ENCODE data around the gene FGF8.

FGF8 gene

GRCh38 chr10:101767600-101767945, 8.3 kb downstream of the FGF8 start (continued):
- TF ChIP-seq CSRNP3 (CRISPR knock-in tag; IDR thresholded peaks at IDR 0.05): no peak

GRCh38 chr10:101766753-101767599, 8.9 kb downstream of the FGF8 start:
- no peak for ATAC-seq
- TF ChIP-seq CSDC2 (CRISPR knock-in tag; IDR thresholded peaks at IDR 0.05): no peak
- TF ChIP-seq ZFP3 (CRISPR knock-in tag; IDR thresholded peaks at IDR 0.05): no peak
- no peak for TF ChIP-seq ZNF565 (CRISPR knock-in tag; conservative IDR thresholded peaks at IDR 0.05; ENCODE audit: low read depth)
- no peak for TF ChIP-seq RARB (CRISPR knock-in tag; IDR thresholded peaks at IDR 0.05)
- no peak for TF ChIP-seq PPARA (CRISPR knock-in tag; IDR thresholded peaks at IDR 0.05; ENCODE audit: borderline replicate concordance)
- no peak for TF ChIP-seq ZFP30 (CRISPR knock-in tag; IDR thresholded peaks at IDR 0.05)
- TF ChIP-seq ZNF70 (CRISPR knock-in tag; IDR thresholded peaks at IDR 0.05): no peak
- TF ChIP-seq TOX (CRISPR knock-in tag; IDR thresholded peaks at IDR 0.05; ENCODE audit: borderline replicate concordance): no peak
- no peak for TF ChIP-seq POU6F1 (CRISPR knock-in tag; IDR thresholded peaks at IDR 0.05; ENCODE audit: borderline replicate concordance, low read depth)
- no peak for TF ChIP-seq GLIS3 (CRISPR knock-in tag; IDR thresholded peaks at IDR 0.05)
- no peak for TF ChIP-seq SNAI2 (CRISPR knock-in tag; IDR thresholded peaks at IDR 0.05)
- TF ChIP-seq CREB5 (CRISPR knock-in tag; IDR thresholded peaks at IDR 0.05; ENCODE audit: low read depth): no peak

- no peak for TF ChIP-seq ZFP30 (CRISPR knock-in tag; IDR thresholded peaks at IDR 0.05)
- no peak for TF ChIP-seq ZNF8 (CRISPR knock-in tag; IDR thresholded peaks at IDR 0.05)
- no peak for TF ChIP-seq OSR1 (CRISPR knock-in tag; IDR thresholded peaks at IDR 0.05)
- no peak for TF ChIP-seq ZFP3 (CRISPR knock-in tag; IDR thresholded peaks at IDR 0.05)
- ATAC-seq: no peak
Measured at GRCh38 chr10:101766306-101766705, 9.6 kb downstream of the FGF8 start.

- TF ChIP-seq CREB5 (CRISPR knock-in tag; IDR thresholded peaks at IDR 0.05; ENCODE audit: low read depth) (no peak), CSRNP3 (CRISPR knock-in tag; IDR thresholded peaks at IDR 0.05) (no peak), ZFP3 (CRISPR knock-in tag; IDR thresholded peaks at IDR 0.05) (no peak), PATZ1 (CRISPR knock-in tag; IDR thresholded peaks at IDR 0.05; ENCODE audit: borderline replicate concordance) (no peak), ZNF70 (CRISPR knock-in tag; IDR thresholded peaks at IDR 0.05) (no peak), GLIS3 (CRISPR knock-in tag; IDR thresholded peaks at IDR 0.05) (no peak), CSDC2 (CRISPR knock-in tag; IDR thresholded peaks at IDR 0.05) (no peak), ZNF565 (CRISPR knock-in tag; conservative IDR thresholded peaks at IDR 0.05; ENCODE audit: low read depth) (no peak), ZFP30 (CRISPR knock-in tag; IDR thresholded peaks at IDR 0.05) (no peak), ISL1 (CRISPR knock-in tag; IDR thresholded peaks at IDR 0.05) (no peak), OSR1 (CRISPR knock-in tag; IDR thresholded peaks at IDR 0.05) (no peak), PPARA (CRISPR knock-in tag; IDR thresholded peaks at IDR 0.05; ENCODE audit: borderline replicate concordance) (no peak), ZNF8 (CRISPR knock-in tag; IDR thresholded peaks at IDR 0.05) (no peak), TOX (CRISPR knock-in tag; IDR thresholded peaks at IDR 0.05; ENCODE audit: borderline replicate concordance) (no peak), TSHZ2 (CRISPR knock-in tag; IDR thresholded peaks at IDR 0.05) (no peak), ZC3H10 (CRISPR knock-in tag; IDR thresholded peaks at IDR 0.05) (no peak), TCF4 (CRISPR knock-in tag; IDR thresholded peaks at IDR 0.05; ENCODE audit: borderline replicate concordance) (no peak), SNAI2 (CRISPR knock-in tag; IDR thresholded peaks at IDR 0.05) (no peak), ESRRG (CRISPR knock-in tag; IDR thresholded peaks at IDR 0.05) (no peak)
- ATAC-seq: no peak
Measured at GRCh38 chr10:101763141-101763846, 12.6 kb downstream of the FGF8 start.
